Activated naive CD4-positive, alpha-beta T cell treated with anti-CD3 and anti-CD28 coated beads, Interleukin-2, amount 50 U/mL, for 16 hours (primary cell): ENCODE results near the gene IGF1R.

ENCODE experiments used
- DNase-seq: peaks from one replicate; pipeline ENCODE4 v3.0.0-alpha.2; 2020

Gene IGF1R

GRCh38 chr15:98838387-98839259, 190.3 kb downstream of the IGF1R start:
- no peak for DNase-seq

- DNase-seq = no peak
These were observed 191.7 kb downstream of the IGF1R start for GRCh38 chr15:98840053-98840452.

- no peak for DNase-seq
These were observed 193.2 kb downstream of the IGF1R start for GRCh38 chr15:98841419-98841970.

GRCh38 chr15:98842192-98842972, 194.0 kb downstream of the IGF1R start:
- no peak for DNase-seq

- DNase-seq = no peak
These were observed 194.6 kb downstream of the IGF1R start for GRCh38 chr15:98842973-98843285.

- no peak for DNase-seq
These were observed 195.5 kb downstream of the IGF1R start for GRCh38 chr15:98843844-98844243.

- no peak for DNase-seq
These were observed 195.9 kb downstream of the IGF1R start for GRCh38 chr15:98844261-98844660.

- no peak for DNase-seq
These were observed 197.0 kb downstream of the IGF1R start for GRCh38 chr15:98845138-98845884.

GRCh38 chr15:98850961-98851572, 202.7 kb downstream of the IGF1R start:
- peak; percentile 64 for DNase-seq

GRCh38 chr15:98853161-98853560, 204.8 kb downstream of the IGF1R start:
- DNase-seq = peak; percentile 67

GRCh38 chr15:98853617-98854420, 205.5 kb downstream of the IGF1R start:
- no peak for DNase-seq

- DNase-seq = no peak
These were observed 206.2 kb downstream of the IGF1R start for GRCh38 chr15:98854496-98854895.

GRCh38 chr15:98855067-98855814, 206.9 kb downstream of the IGF1R start:
- DNase-seq = no peak

- DNase-seq = no peak
These were observed 207.6 kb downstream of the IGF1R start for GRCh38 chr15:98855815-98856531.

- no peak for DNase-seq
These were observed 208.2 kb downstream of the IGF1R start for GRCh38 chr15:98856532-98856907.

GRCh38 chr15:98858610-98859023, 210.3 kb downstream of the IGF1R start:
- DNase-seq = no peak

GRCh38 chr15:98859149-98859548, 210.8 kb downstream of the IGF1R start:
- no peak for DNase-seq

GRCh38 chr15:98860281-98861041, 212.1 kb downstream of the IGF1R start:
- no peak for DNase-seq

GRCh38 chr15:98861188-98861587, 212.8 kb downstream of the IGF1R start:
- DNase-seq = no peak

- no peak for DNase-seq
These were observed 215.6 kb downstream of the IGF1R start for GRCh38 chr15:98863983-98864382.
